H1 (cell line): ENCODE data around the gene KCTD17. TPM values are rescaled to one million over a fixed set of nuclear protein-coding genes. Genes with fewer than 3 reads are reported as not detected.

Source experiments
- CTCF ChIA-PET: fragments of 300-600 bp; sonication (Branson Sonifier 250); formaldehyde crosslinking; loops from one replicate; lab custom pipeline; 2021; ENCODE audit not compliant: partially characterized antibody; lab: Charles Lee
- POLR2A ChIA-PET: fragments of 300-600 bp; sonication (Branson Sonifier 250); formaldehyde crosslinking; loops from one replicate; lab custom pipeline; 2021; ENCODE audit warnings: inconsistent platforms; ENCODE audit not compliant: partially characterized antibody; lab: Charles Lee
- DNase-seq, 2 experiments: peaks; one replicate each; pipeline versions ENCODE4 v3.0.0 to v3.0.0-alpha.2; 2010 to 2022; ENCODE audit warnings: low spot score in 2 of 2, low read depth in 1 of 2, mixed read lengths in 1 of 2
- FAIRE-seq: peaks from 2 replicates; lab custom pipeline; 2011; peaks lifted over from hg19 to GRCh38; lab: Jason Lieb, UNC
- H2AFZ ChIP-seq: 2 replicates; pipeline ENCODE4 v1.8.1; 2012; ENCODE audit warnings: low read length, inconsistent platforms
- H2AK5ac ChIP-seq: 2 replicates; pipeline ENCODE4 v1.6.1; 2013; ENCODE audit warnings: low read depth, low read length
- H2BK120ac ChIP-seq: replicated peaks from 2 replicates; pipeline ENCODE3; 2013; ENCODE audit warnings: low read depth, low read length, inconsistent platforms
- H2BK12ac ChIP-seq: 2 replicates; pipeline ENCODE4 v1.6.1; 2013; ENCODE audit warnings: low read depth, low read length
- H2BK15ac ChIP-seq: 2 replicates; pipeline ENCODE4 v1.6.1; 2013; ENCODE audit warnings: low read length
- H2BK20ac ChIP-seq: 2 replicates; pipeline ENCODE4 v1.6.1; 2013; ENCODE audit warnings: low read length
- H2BK5ac ChIP-seq: 2 replicates; pipeline ENCODE4 v1.6.1; 2013; ENCODE audit warnings: low read depth, low read length
- H3K14ac ChIP-seq: 2 replicates; pipeline ENCODE4 v1.6.1; 2013; ENCODE audit warnings: inconsistent platforms; ENCODE audit not compliant: insufficient read length
- H3K18ac ChIP-seq: 2 replicates; pipeline ENCODE4 v1.6.1; 2013; ENCODE audit warnings: low read length; ENCODE audit errors: extremely low read depth
- H3K23ac ChIP-seq: 2 replicates; pipeline ENCODE4 v1.6.1; 2013; ENCODE audit warnings: inconsistent platforms; ENCODE audit not compliant: insufficient read length
- H3K23me2 ChIP-seq: 2 replicates; pipeline ENCODE4 v1.6.1; 2013; ENCODE audit warnings: low read depth, low read length
- H3K27ac ChIP-seq: 2 replicates; pipeline ENCODE4 v1.6.1; 2011; ENCODE audit warnings: low read depth, low read length, inconsistent platforms
- H3K27me3 ChIP-seq, 4 experiments: replicated peaks in 1 of 4; 1 replicate in 1 of 4; 2 replicates in 3 of 4; pipeline versions ENCODE4 v1.6.1 to v1.8.1; 2011 to 2013; ENCODE audit warnings: low read length in 3 of 4, mild to moderate bottlenecking in 3 of 4, inconsistent platforms in 2 of 4, mixed read lengths in 2 of 4, moderate library complexity in 1 of 4; ENCODE audit not compliant: control insufficient read depth in 3 of 4, insufficient read depth in 3 of 4; ENCODE audit errors: extremely low read depth in 1 of 4
- H3K36me3 ChIP-seq, 4 experiments: 2 replicates each; pipeline versions ENCODE4 v1.6.1 to v1.8.1; 2011 to 2013; ENCODE audit warnings: mild to moderate bottlenecking in 4 of 4, low read length in 3 of 4, moderate library complexity in 2 of 4, control low read depth in 1 of 4, inconsistent platforms in 1 of 4; ENCODE audit not compliant: insufficient read depth in 4 of 4, control insufficient read depth in 2 of 4
- H3K4ac ChIP-seq: replicated peaks from 2 replicates; pipeline ENCODE3; 2013; ENCODE audit warnings: low read length, low read depth, mixed read lengths, inconsistent platforms; ENCODE audit not compliant: insufficient read length
- H3K4me1 ChIP-seq, 4 experiments: replicated peaks in 1 of 4; 1 replicate in 1 of 4; 2 replicates in 3 of 4; pipeline versions ENCODE4 v1.6.1 to v1.8.1; 2011 to 2013; ENCODE audit warnings: low read length in 3 of 4, inconsistent platforms in 2 of 4, mixed read lengths in 1 of 4; ENCODE audit not compliant: insufficient read depth in 4 of 4, control insufficient read depth in 3 of 4
- H3K4me2 ChIP-seq, 2 experiments: 2 replicates each; pipeline versions ENCODE4 v1.6.1 to v1.8.1; 2011 to 2013; ENCODE audit warnings: low read depth in 2 of 2, low read length in 2 of 2, control low read depth in 1 of 2, inconsistent platforms in 1 of 2, mild to moderate bottlenecking in 1 of 2; ENCODE audit not compliant: insufficient read depth in 1 of 2
- H3K4me3 ChIP-seq, 4 experiments: fragments of 200-600, 300-600 bp in 1 of 4; sonication (generic), shearing (Covaris generic), sonication (Bioruptor Twin) in 1 of 4; 2 replicates each; pipeline versions ENCODE4 v1.5.1 to v1.8.1; 2011 to 2016; ENCODE audit warnings: low read length in 4 of 4, low read depth in 3 of 4, control low read depth in 2 of 4, inconsistent platforms in 2 of 4, mild to moderate bottlenecking in 2 of 4, mixed read lengths in 1 of 4, moderate library complexity in 1 of 4; ENCODE audit not compliant: insufficient read depth in 2 of 4; ENCODE audit errors: extremely low read depth in 1 of 4
- H3K56ac ChIP-seq: replicated peaks from 2 replicates; pipeline ENCODE3; 2013; ENCODE audit warnings: low read depth, mild to moderate bottlenecking, mixed read lengths, low read length, inconsistent platforms; ENCODE audit not compliant: insufficient read length
- H3K79me1 ChIP-seq: 2 replicates; pipeline ENCODE4 v1.6.1; 2013; ENCODE audit warnings: low read depth, low read length, control low read depth
- H3K79me2 ChIP-seq, 2 experiments: 2 replicates each; pipeline versions ENCODE4 v1.6.1 to v1.8.1; 2012 to 2013; ENCODE audit warnings: low read length in 2 of 2, mild to moderate bottlenecking in 2 of 2, inconsistent platforms in 1 of 2; ENCODE audit not compliant: insufficient read depth in 2 of 2, control insufficient read depth in 1 of 2
- H3K9ac ChIP-seq, 4 experiments: replicated peaks in 1 of 4; 1 replicate in 1 of 4; 2 replicates in 3 of 4; pipeline versions ENCODE4 v1.6.1 to v1.8.1; 2011 to 2013; ENCODE audit warnings: low read depth in 3 of 4, low read length in 3 of 4, control low read depth in 2 of 4, mild to moderate bottlenecking in 2 of 4, moderate library complexity in 2 of 4, inconsistent platforms in 1 of 4; ENCODE audit errors: extremely low read depth in 1 of 4
- H3K9me3 ChIP-seq, 2 experiments: 2 replicates each; pipeline versions ENCODE4 v1.6.1 to v1.8.1; 2012 to 2013; ENCODE audit warnings: mild to moderate bottlenecking in 2 of 2, moderate library complexity in 2 of 2, control low read depth in 1 of 2, inconsistent platforms in 1 of 2, low read depth in 1 of 2, low read length in 1 of 2, mixed read lengths in 1 of 2; ENCODE audit not compliant: insufficient read depth in 2 of 2
- H4K20me1 ChIP-seq, 2 experiments: replicated peaks in 1 of 2; 2 replicates each; pipeline versions ENCODE3 to v1.8.1; 2011 to 2013; ENCODE audit warnings: inconsistent platforms in 2 of 2, low read length in 2 of 2, mild to moderate bottlenecking in 1 of 2; ENCODE audit not compliant: insufficient read depth in 2 of 2, control insufficient read depth in 1 of 2
- H4K5ac ChIP-seq: 2 replicates; pipeline ENCODE4 v1.6.1; 2013; ENCODE audit warnings: low read length, low read depth, mixed read lengths, inconsistent platforms; ENCODE audit not compliant: insufficient read length
- H4K8ac ChIP-seq: 2 replicates; pipeline ENCODE4 v1.8.0; 2013; ENCODE audit warnings: mild to moderate bottlenecking, moderate library complexity, low read length, inconsistent platforms; ENCODE audit not compliant: insufficient read depth; ENCODE audit errors: extremely low read depth
- H4K91ac ChIP-seq: replicated peaks from 2 replicates; pipeline ENCODE3; 2013; ENCODE audit warnings: low read length, mixed read lengths, inconsistent platforms; ENCODE audit not compliant: insufficient read length
- CBX8 ChIP-seq: fragments of 300-800, 300-1000 bp; sonication (generic); IDR thresholded peaks from 2 replicates; pipeline ENCODE4 v1.7.1; 2016; ENCODE audit warnings: low read depth, low read length, borderline replicate concordance
- SUZ12 ChIP-seq: fragments of 200-600 bp; sonication (generic); IDR thresholded peaks from 2 replicates; pipeline ENCODE4 v1.6.1; 2012; ENCODE audit warnings: mild to moderate bottlenecking, inconsistent platforms, low read length, moderate library complexity, mixed read lengths
- WGBS, 2 experiments: shearing (Covaris generic) in 1 of 2; methylation state at CpG; one replicate each; pipeline versions ENCODE4 v1.1.6 to v1.1.7; 2013 to 2015; ENCODE audit warnings: low lambda C conversion rate in 2 of 2, mixed read lengths in 2 of 2, inconsistent platforms in 1 of 2, low coverage in 1 of 2, missing lambda C conversion rate in 1 of 2; ENCODE audit not compliant: insufficient replicate concordance in 2 of 2, insufficient coverage in 1 of 2, insufficient read length in 1 of 2; ENCODE audit errors: extremely low coverage in 1 of 2, missing lambda C conversion rate in 1 of 2; 5-methylcytosine and 5-hydroxymethylcytosine counted together
- polyA plus RNA-seq, 7 experiments: library from polyadenylated mRNA; depleted of rRNA in 3 of 7; stranded (reverse) in 5 of 7; unstranded in 2 of 7; fragments of >200 nt in 5 of 7; fragments of 200-250 nt in 2 of 7; gene quantifications; 1 replicate in 5 of 7; 2 replicates in 1 of 7; 4 replicates in 1 of 7; pipeline versions ENCODE4 v1.2.1 to v1.2.3, GENCODE V29; 2011 to 2013; ENCODE audit warnings: missing spikeins in 2 of 7, mixed read lengths in 2 of 7
- total RNA-seq: library from RNA; stranded (reverse); fragmentation: NEBNext Ultra II Directional; extraction: Animal tissue kit (Norgen Biotek cat#: 25700); gene quantifications from 2 replicates; pipeline ENCODE4 v1.2.1, GENCODE V29; 2021

Gene KCTD17
- total and polyA plus RNA-seq, 2 of the 8 experiments (the other 6 are each of a cell fraction or from before 2014, with no cell fraction given) = 39.4 to 44.0 TPM

DNA sequence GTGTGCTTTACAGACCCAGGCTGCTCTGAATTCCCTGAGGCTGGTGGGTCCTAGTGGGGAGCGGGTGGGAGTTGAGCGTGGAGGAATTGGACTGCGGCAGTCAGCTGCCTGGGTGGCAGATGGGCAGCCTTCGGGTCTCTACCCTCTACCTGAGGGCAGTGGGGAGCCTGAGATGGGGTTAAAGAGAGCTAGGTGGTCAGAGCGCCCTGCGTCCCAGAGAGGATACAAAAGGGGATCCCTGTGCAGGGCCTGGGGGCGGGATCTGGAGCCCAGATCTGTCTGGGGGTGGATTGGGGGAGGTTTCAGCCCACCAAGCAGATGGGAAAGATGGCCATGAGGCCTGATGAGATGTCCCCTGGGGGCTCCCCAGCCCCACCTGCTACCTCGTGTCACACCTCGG, 18.2 kb downstream of the KCTD17 start:
- H2BK12ac ChIP-seq = 0 out of 2 replicates have a peak overlapping the region, but pooled peaks have one; percentile 39
- WGBS, 2 experiments = 68% methylated on average over 6 of the region's 9 CpGs; no CpG with 5 or more reads in 1 of the 2 experiments
- no peak overlapping the region for H3K14ac ChIP-seq
- no peak for TF ChIP-seq CBX8
- TF ChIP-seq SUZ12 = 0 out of 2 replicates have a peak, but pooled peaks have one; percentile 6
- H3K79me2 ChIP-seq = no peaks in the 10 kb centered on the region
- no peak overlapping the region for H3K56ac ChIP-seq
- H3K79me1 ChIP-seq = no peaks in the 10 kb centered on the region
- H2AK5ac ChIP-seq = no peak overlapping the region
- H3K18ac ChIP-seq = no peak overlapping the region
- H2AFZ ChIP-seq = no peak overlapping the region
- no peak overlapping the region for H4K8ac ChIP-seq
- H3K36me3 ChIP-seq = no peaks in the 10 kb centered on the region
- H3K23me2 ChIP-seq = peaks cover 19% of the 10 kb centered on the region; the same call in 1 of the 2 replicates
- H3K4me1 ChIP-seq = peaks cover 2 to 12% (median 5%) of the 10 kb centered on the region in 4 experiments; a peak in 4 of 7 replicates
- no peak overlapping the region for H3K4ac ChIP-seq
- no peak overlapping the region for H2BK120ac ChIP-seq
- no peak overlapping the region for H2BK15ac ChIP-seq
- H4K5ac ChIP-seq = no peak overlapping the region
- no peak overlapping the region for H4K91ac ChIP-seq
- H3K9me3 ChIP-seq = peaks cover 0 to 3% of the 10 kb centered on the region in 2 experiments; a peak in 2 of 4 replicates
- H4K20me1 ChIP-seq = peaks cover 0 to 15% of the 10 kb centered on the region in 2 experiments
- H3K27me3 ChIP-seq = peaks cover 14 to 66% (median 59%) of the 10 kb centered on the region in 4 experiments
- ChIA-PET POLR2A (interaction anchor here (0.9 to 1.8 kb wide), 3 partner anchors 10 to 114 kb away, joined by 3 to 4 read pairs (median 4); no protein-coding TSS in a partner anchor), CTCF (interaction anchor here (1.0 to 1.8 kb wide), 4 partner anchors 9 to 128 kb away, joined by 4 to 9 read pairs (median 5); no protein-coding TSS in a partner anchor)
- no peak overlapping the region for H3K9ac ChIP-seq
- no peak overlapping the region for H3K4me3 ChIP-seq
- FAIRE-seq (no peak), DNase-seq (no peak)
- no peak overlapping the region for H3K23ac ChIP-seq
- no peak overlapping the region for H2BK20ac ChIP-seq
- H2BK5ac ChIP-seq = no peak overlapping the region
- peak overlapping the region in 1 of 2 experiments; percentile 49; a peak in 2 of 4 replicates for H3K4me2 ChIP-seq
- H3K27ac ChIP-seq = no peak overlapping the region
